NCI-H1092 (cell line): Measurements from ENCODE around the gene RNFT2.
A peak's percentile ranks its signal among the peaks of the same experiment; 100 is the strongest.

ENCODE experiments used
- DNase-seq: peaks from one replicate; lab custom pipeline; 2025; lab: John Stamatoyannopoulos, UW

The RNFT2 gene

DNA sequence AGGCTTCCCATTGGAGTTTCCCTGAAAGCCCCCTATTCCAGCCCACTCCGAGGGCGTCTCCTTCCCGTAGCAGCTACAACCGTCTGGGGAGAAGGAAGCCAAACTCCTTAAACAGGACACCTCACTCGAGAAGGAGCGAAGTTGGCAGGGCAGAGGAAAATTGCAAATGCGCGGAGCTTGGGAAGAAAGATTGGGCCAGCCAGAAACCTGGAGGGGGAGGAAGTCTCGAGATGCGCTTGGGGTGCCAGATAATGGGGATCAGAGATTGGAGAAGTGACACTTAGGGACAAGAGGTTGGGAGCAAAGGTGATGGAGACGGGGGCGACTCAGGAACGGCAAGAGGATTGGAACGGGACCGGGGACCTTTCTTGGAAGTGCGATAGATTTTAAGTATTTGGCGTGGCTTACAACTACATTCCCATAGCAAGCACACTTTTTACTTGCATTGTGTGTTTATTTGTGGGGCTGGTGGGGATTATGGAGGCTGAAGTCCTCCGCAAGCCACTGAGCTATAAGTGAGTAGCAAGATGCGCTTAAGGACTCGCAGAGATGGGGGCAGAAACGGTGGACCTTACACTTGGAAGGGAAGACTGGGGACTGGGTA lies 142.2 kb downstream of the RNFT2 start:
- no peak for DNase-seq

DNA sequence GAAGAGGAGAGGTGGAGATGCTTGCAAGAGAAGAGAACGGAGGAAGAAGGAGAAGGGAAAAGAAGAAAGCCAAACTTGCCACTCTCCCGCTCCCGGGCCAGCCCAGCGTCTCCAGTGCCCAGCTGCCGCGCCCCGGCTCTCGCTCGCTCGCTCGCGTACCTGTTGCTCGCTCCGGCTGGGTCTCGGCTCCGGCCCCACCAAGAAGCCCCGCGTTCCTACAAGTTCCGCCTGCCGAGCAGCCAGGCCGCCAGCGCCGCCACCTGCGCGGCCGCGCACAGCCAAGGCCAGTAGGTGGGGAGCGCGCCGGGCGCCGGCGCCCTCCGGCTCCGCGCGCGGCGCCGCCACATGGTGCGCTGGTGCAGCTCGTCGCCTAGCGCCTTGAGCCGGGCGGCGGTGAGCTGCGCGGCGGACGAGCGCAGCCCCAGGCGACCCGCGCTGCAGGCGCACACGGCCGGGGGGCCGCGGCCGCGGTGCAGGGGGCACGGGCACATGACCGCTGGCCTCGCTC lies 142.8 kb downstream of the RNFT2 start:
- peak; percentile 15 for DNase-seq

DNA sequence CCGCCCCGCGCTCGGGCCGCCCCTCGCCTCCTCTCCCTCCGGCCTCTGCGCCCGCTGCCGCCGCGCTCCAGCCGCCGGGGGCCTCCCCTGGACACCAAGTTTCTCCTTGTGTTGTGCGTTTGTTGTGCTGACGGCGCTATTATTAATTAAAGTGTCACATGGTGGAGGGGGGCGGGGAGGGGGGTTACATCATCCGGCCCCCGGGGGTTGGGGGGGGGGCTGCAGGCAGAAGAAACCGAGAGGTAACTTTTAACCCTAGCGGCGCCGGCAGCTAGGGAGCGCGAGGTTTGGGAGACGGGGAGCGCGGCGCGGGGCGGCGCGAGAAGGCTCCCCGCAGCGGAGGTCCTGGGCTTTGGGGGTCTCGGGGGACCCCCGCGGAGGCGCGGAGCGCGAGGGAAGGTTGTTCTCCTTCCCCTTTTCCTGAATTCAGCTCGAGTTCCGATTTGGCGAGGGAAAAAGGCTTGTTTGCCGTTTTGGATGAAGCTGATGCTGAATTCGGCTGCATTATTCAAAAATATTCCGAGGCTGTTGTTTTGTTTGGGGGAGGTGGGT lies 143.3 kb downstream of the RNFT2 start, which contains the start of gene HRK:
HRK (minus strand) TSS at position 117 of the 552 bp plus-strand sequence. CDS start 134 bp downstream, outside the sequence.
- DNase-seq = peak; percentile 6

DNA sequence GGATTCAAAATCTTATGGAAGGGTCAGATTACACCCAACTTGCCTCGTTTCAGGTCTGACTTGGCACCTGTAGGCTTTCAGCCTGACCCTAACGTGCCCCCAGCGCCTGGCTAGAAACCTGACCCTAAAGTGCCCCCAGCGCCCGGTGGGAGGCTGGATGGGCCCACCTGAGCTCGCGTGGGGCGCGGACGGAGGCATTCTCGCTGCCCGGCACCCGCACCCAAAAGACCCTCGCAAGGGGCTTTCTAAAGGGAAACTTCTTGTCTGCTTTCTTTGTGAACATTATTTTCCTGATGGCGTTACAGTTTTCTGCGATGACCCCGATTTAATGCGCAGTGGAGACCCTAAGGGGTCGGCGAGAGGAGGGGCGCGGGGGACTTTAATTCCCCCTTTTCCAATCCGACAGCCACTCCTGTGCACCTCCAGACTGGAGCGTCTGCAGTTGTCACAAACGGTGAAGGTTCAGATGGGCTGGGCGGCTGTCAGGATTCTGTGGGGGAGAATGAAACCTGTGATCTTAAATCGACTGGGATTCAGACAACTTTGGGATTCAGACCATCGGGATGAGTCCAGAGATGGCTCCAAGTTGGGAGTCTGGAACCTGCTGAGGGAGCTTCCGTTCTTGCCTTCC lies 143.9 kb downstream of the RNFT2 start:
- no peak for DNase-seq

DNA sequence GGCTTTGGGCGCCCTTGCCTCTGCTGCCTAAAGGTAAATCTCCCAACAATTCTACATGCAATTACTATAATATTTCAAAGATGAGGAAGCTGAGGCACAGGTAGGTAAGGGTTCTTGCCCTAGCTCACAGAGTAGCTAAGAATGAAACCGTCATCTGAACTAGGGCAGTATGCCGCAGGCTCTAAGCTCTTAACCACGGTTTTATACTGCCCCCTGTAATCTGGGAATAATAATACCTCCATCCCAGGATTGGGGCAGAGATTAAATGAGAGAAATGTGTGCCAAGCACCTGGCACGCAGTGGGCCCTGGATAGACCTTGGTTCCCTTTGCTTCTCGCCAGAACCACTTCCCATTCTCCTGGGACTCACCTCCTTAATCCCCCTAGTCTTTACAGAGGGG lies 144.6 kb downstream of the RNFT2 start:
- DNase-seq = peak; percentile 23

DNA sequence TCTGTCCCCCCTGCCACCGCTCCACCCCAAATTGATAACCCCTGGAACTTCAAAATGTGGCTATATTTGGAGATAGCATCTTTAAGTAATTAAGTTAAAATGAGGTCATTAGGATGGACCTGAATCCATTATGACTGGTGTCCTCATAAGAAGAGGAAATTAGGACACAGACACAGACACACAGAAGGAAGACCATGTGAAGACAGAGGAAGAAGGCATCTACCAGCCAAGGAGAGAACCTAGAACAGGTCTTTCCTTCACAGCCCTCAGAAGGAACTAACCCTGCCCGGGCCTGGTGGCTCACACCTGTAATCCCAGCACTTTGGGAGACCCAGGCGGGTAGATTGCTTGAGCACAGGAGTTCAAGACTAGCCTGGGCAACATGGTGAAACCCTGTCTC lies 146.8 kb downstream of the RNFT2 start:
- no peak for DNase-seq

DNA sequence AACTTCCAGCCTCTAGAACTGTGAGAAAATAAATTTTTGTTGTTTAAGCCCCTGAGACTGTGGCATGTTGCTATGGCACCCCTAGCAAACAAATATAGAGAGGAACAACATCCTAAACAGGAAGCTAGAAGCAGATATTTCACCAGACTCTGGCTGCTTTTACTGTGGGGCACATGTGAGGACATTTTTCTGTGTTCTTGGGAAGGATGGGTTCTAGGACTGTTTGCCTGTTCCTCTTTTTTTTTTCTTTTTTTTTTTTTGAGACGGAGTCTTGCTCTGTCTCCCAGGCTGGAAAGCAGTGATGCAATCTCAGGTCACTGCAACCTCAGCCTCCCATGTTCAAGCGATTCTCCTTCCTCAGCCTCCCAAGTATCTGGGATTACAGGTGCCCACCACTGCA lies 147.4 kb downstream of the RNFT2 start:
- DNase-seq = no peak

DNA sequence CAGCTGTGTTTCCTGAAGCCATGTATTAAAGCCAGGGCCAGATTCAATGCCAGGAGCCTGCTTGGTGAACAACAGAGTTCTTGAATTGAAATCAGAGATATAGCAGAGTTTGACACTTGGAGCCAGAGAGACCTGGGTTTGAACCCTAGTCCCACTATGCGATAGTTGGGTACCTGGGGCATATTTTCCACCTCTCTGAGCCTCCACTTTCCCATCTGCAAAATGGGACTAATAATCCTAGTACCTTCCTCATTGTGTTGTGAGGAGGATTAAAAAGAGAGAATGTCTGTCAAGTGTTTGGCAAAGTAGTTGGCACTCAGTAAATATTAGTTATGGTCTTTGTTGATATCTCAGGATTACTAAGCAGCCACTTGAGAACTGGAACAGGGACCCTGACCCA lies 149.1 kb downstream of the RNFT2 start:
- no peak for DNase-seq

DNA sequence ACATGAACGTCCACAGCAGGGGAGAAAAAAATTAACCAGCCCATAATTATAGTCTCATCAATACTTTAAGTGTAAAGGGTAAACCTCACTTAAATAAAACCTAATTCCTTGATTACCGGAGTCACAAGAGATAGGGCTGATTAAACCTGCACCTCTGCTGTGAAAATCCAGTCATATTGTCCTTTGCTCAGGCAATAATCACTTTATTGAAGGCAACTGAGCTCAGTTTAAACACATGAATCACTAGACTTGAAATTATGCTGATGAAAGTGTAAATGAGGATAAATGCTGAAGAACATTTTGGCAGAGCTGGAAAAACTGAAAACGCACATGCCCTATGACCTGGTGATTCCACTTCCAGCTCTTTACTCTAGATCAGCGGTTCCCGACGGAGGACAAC lies 149.8 kb downstream of the RNFT2 start:
- no peak for DNase-seq

DNA sequence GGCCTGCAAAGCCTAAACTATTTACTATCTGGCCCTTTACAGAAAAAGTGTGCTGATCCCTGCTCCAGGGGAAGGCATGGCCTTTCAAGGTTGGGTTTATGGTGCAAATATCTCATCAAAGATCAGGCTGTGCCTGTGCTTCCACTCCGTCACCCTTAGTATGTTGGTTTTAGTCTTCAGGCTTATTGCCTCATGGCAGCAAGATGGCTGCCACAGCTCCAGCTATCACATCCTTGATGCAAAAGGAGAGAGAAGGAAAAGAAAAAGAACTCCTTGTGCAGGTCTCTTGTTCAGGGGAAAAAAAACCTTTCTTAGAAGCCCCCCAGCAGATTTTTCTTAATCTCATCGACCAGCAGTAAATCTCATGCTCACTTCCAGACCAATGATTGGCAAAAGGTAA lies 152.2 kb downstream of the RNFT2 start:
- no peak for DNase-seq

DNA sequence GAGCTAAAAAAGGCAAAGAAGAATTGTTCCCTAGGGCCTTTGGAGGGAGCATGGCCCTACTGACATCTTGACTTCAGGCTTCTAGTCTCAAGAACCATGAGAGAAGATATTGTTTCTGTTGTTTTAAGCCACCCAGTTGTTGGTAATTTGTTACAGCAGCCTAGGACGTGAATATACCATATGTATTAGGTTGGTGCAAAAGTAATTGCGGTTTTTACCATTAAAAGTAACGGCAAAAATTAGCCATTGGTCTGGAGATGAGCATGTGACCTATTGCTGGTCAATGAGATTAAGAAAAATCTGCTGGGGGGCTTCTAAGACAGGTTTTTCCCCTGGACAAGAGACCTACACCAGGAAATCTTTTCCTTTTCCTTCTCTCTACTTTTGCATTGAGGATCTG lies 152.9 kb downstream of the RNFT2 start:
- no peak for DNase-seq

DNA sequence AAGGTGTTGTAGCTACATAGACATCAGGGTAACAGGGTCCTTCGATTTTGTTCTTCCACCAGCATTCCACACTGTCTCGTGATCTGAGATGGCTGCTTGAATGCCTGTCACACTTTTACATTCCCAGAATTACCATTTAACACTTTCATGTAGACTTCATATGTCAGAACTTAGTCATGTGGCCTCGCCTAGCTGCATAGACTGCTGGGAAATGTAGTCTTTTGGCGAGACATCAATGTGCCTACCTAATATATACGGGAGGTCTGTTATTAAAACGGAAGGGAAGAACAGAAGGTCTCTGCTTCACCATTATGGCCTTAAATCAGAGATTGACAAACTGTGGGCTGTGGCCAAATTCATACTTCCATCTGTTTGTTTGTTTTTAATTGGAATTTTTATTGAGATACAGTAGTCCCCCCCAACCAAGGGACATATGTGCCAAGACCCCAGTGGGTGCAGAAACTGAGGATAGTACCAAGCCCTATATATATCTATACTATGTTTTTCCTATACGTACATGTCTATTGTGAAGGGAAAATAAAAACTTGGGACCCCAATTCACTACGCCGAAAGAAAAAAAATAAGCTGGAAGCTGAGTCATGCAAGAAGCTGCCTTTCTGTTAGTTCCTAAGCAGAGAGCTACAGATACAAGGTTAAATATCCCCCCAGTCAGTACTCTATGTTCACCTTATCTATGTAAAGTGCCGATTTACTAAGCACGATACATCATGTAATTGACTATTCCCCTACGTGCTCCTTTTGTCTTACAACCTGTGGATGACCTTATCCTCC lies 154.4 kb downstream of the RNFT2 start:
- DNase-seq = no peak

DNA sequence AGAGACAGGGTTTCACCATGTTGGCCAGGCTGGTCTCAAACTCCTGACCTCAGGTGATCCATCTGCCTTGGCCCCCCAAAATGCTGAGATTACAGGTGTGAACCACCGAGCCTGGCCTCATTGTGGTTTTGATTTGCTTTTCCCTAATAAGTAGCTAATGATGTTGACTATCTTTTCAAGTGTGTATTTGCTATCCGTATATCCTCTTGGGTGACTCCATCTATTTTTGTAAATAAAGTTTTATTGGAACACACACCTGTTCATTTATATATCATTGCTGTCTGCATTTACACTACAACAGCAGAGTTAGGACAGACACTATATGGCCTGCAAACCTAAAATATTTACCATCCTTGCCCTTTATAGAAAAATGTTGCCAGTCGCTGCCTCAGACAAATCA lies 156.8 kb downstream of the RNFT2 start:
- no peak for DNase-seq

DNA sequence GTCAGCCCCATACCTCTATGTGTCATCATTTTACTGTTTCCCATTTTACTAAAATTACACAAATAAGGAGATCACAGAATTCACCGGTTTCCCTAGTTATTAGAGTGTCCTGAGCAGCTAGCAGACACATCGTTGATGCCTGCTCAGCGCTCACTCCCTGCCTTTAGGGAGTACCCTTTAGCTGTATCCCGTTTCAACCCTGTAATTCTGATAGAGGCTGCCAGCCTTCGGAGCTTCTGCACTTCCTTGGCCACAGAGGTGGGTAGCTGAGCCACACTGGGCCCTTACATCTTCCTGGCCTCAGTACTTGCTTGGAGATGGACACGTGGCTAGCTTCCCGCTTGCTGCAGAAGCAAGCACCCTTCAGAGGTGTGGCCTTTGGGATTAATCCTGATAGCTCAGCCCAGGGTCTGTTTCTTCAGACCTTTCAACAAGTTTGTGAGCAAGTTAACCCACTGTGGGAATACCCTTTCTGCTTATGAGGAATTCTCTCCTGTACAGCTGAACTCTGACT lies 158.4 kb downstream of the RNFT2 start:
- no peak for DNase-seq

DNA sequence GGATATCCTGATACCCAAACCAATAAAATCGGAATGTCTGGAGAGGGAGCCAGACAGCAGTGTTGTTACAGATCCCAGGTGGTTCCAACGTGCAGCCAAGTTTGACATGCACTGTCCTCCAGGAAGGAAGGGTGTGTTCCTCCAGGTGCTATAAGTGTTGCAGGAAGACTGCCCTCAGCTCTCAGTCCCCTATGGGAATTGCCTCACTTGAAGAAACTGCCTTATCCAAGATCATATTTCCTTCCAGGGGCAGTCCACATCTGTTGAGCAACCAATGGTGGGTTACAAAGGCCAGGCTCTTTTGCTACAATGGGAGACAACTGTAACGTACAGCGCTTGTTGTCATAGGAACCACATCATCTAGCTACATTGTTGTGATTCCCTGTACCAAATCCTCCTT lies 159.4 kb downstream of the RNFT2 start:
- DNase-seq = no peak

DNA sequence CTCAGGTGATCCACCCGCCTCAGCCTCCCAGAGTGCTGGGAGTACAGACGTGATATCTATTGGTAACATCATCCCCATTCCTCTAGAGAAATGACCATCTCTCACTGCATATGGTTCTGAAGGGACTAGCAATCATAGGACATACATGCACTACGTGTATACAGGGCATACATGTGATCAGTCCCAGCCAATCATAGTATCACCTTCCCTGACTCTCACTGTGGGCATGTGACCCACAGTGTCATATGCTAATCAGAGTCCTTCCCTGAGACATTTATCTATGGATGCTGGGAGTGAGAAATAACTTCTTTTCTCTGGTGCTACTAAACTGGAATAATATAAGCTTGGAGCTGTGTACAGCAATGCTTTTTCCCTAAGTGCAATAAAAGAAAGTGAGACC lies 160.6 kb downstream of the RNFT2 start:
- DNase-seq = no peak

DNA sequence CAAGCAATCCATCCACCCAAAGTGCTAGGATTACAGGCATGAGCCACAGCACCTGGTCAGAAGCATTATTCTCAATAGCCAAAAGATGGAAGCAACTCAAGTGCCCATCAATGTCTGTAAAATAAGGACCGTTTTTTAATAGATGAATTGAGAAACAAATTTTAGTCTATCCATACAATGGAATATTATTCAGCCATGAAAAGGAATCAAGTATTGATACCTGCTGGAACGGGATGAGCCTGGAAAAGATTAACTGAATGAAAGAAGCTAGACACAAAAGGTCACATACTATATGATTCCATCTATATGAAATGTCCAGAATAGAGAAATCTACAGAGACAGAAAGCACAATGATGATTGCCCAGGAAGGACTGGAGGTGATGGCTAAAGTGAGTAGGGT lies 163.5 kb downstream of the RNFT2 start:
- no peak for DNase-seq
